HCT116 (cell line): ENCODE results near the gene ARVCF. TPM values are rescaled to one million over a fixed set of nuclear protein-coding genes. Genes with fewer than 3 reads are reported as not detected.

ENCODE experiments used
- ATAC-seq: fragments of 200-7000 bp; cut with Tn5 transposase; 2 replicates; pipeline ENCODE4 v1.9.1; 2020; ENCODE audit warnings: mild to moderate bottlenecking, moderate library complexity
- BruUV-seq: library from RNA; stranded (reverse); fragments of 400-500 nt; replicated peaks from 2 replicates; lab custom pipeline; 2021; lab: Mats Ljungman, UMichigan
- CTCF ChIA-PET: fragments of 300-600 bp; sonication (Branson Sonifier 250); formaldehyde crosslinking; loops from one replicate; lab custom pipeline; 2021; ENCODE audit warnings: antibody characterized with exemption; lab: Charles Lee
- POLR2A ChIA-PET: fragments of 300-600, 350-600 bp; sonication (Branson Sonifier 250); formaldehyde crosslinking; loops from one replicate; lab custom pipeline; 2021; ENCODE audit warnings: antibody characterized with exemption; lab: Charles Lee
- RAD21 ChIA-PET, 2 experiments: fragments of 300-600 bp; sonication (Branson Sonifier 250); formaldehyde crosslinking; loops; one replicate each; lab custom pipeline; 2023; ENCODE audit warnings: low total read pairs in 2 of 2; ENCODE audit not compliant: uncharacterized antibody in 2 of 2, unreplicated experiment in 2 of 2, low non-redundant PET in 1 of 2; lab: Charles Lee
- DNase-seq: peaks from one replicate; pipeline ENCODE4 v3.0.0-alpha.2; 2010; ENCODE audit warnings: low read depth, low spot score
- H2AFZ ChIP-seq: fragments of 200-600 bp; shearing (Covaris generic), sonication (generic); 2 replicates; pipeline ENCODE4 v1.6.1; 2017; ENCODE audit warnings: low read depth, mixed run types, mixed read lengths, antibody characterized with exemption, low read length; ENCODE audit not compliant: poor library complexity, severe bottlenecking
- H3K27ac ChIP-seq: 2 replicates; pipeline ENCODE4 v1.5.1; 2012; ENCODE audit warnings: low read depth, low read length
- H3K27me3 ChIP-seq: fragments of 200-600 bp; sonication (generic); 2 replicates; pipeline ENCODE4 v1.6.1; 2016; ENCODE audit warnings: mixed run types, low read length, mixed read lengths; ENCODE audit not compliant: insufficient read depth
- H3K36me3 ChIP-seq, 2 experiments: fragments of 200-500 bp in 1 of 2; fragments of 200-600 bp in 1 of 2; sonication (Bioruptor generic) in 1 of 2; sonication (generic) in 1 of 2; 2 replicates each; pipeline versions ENCODE4 v1.5.1 to v1.6.1; 2014 to 2016; ENCODE audit warnings: low read length in 2 of 2, inconsistent platforms in 1 of 2, mixed read lengths in 1 of 2, mixed run types in 1 of 2; ENCODE audit not compliant: insufficient read depth in 2 of 2, control insufficient read depth in 1 of 2
- H3K4me1 ChIP-seq, 2 experiments: fragments of 200-600 bp in 1 of 2; sonication (generic) in 1 of 2; 2 replicates each; pipeline versions ENCODE4 v1.5.1 to v1.6.1; 2012 to 2017; ENCODE audit warnings: low read length in 2 of 2, inconsistent platforms in 1 of 2, mild to moderate bottlenecking in 1 of 2, mixed read lengths in 1 of 2, mixed run types in 1 of 2, moderate library complexity in 1 of 2; ENCODE audit not compliant: insufficient read depth in 2 of 2, control insufficient read depth in 1 of 2
- H3K4me2 ChIP-seq: fragments of 200-600 bp; sonication (generic); 2 replicates; pipeline ENCODE4 v1.6.1; 2017; ENCODE audit warnings: mixed run types, low read length, mixed read lengths
- H3K4me3 ChIP-seq, 2 experiments: fragments of 200-600 bp in 1 of 2; sonication (generic) in 1 of 2; replicated peaks in 1 of 2; 2 replicates each; pipeline ENCODE4 v1.5.1; 2011 to 2016; ENCODE audit warnings: low read length in 2 of 2, control low read depth in 1 of 2, low read depth in 1 of 2, mild to moderate bottlenecking in 1 of 2, mixed read lengths in 1 of 2, mixed run types in 1 of 2
- H3K79me2 ChIP-seq: fragments of 200-600 bp; sonication (generic); 2 replicates; pipeline ENCODE4 v1.6.1; 2017; ENCODE audit warnings: mild to moderate bottlenecking, mixed run types, low read length, moderate library complexity, mixed read lengths; ENCODE audit not compliant: insufficient read depth
- H3K9ac ChIP-seq: fragments of 200-600 bp; sonication (generic); 2 replicates; pipeline ENCODE4 v1.6.1; 2016; ENCODE audit warnings: low read length, mixed read lengths
- H3K9me2 ChIP-seq: fragments of 200-600 bp; sonication (generic), shearing (Covaris generic); 2 replicates; pipeline ENCODE4 v1.6.1; 2017; ENCODE audit warnings: mixed run types, mild to moderate bottlenecking, moderate library complexity; ENCODE audit not compliant: insufficient read depth
- H3K9me3 ChIP-seq, 2 experiments: fragments of 200-500 bp in 1 of 2; fragments of 200-600 bp in 1 of 2; sonication (Bioruptor generic) in 1 of 2; sonication (generic) in 1 of 2; 2 replicates each; pipeline ENCODE4 v1.6.1; 2014 to 2017; ENCODE audit warnings: low read length in 2 of 2, mixed read lengths in 2 of 2, inconsistent platforms in 1 of 2, low read depth in 1 of 2, mild to moderate bottlenecking in 1 of 2, mixed run types in 1 of 2, moderate library complexity in 1 of 2; ENCODE audit not compliant: control insufficient read depth in 1 of 2, insufficient read depth in 1 of 2
- H4K20me1 ChIP-seq: fragments of 200-600 bp; sonication (generic), shearing (Covaris generic); 2 replicates; pipeline ENCODE4 v1.6.1; 2017; ENCODE audit warnings: mixed run types, mild to moderate bottlenecking, moderate library complexity; ENCODE audit not compliant: insufficient read depth
- EZH2phosphoT487 ChIP-seq: fragments of 200-600 bp; IDR thresholded peaks from 2 replicates; pipeline ENCODE4 v1.6.1; 2018; ENCODE audit warnings: antibody characterized with exemption, borderline replicate concordance
- POLR2AphosphoS5 ChIP-seq: IDR thresholded peaks from 2 replicates; pipeline ENCODE4 v1.6.1; 2011; ENCODE audit warnings: mild to moderate bottlenecking, low read depth, low read length, moderate library complexity
- RAD21 ChIP-seq: IDR thresholded peaks from 2 replicates; pipeline ENCODE4 v1.6.1; 2012; ENCODE audit warnings: low read depth, mild to moderate bottlenecking
- intact Hi-C: fragments of 100-400 bp; cut with micrococcal nuclease; formaldehyde crosslinking; loops from 2 replicates; pipeline ENCODE4 v1.10.0; 2022
- total RNA-seq: library from RNA; stranded (reverse); gene quantifications from one replicate; pipeline ENCODE4 v1.2.1, GENCODE V29; 2021; ENCODE audit not compliant: unreplicated experiment
- TF ChIP-seq, protein P1 (sequence below), 3 experiments: fragments of 200-600 bp in 1 of 3; sonication (generic) in 1 of 3; IDR thresholded peaks in 2 of 3; conservative IDR thresholded peaks in 1 of 3; 2 replicates each; pipeline ENCODE4 v1.5.1; 2012 to 2017; ENCODE audit warnings: low read depth in 2 of 3, low read length in 2 of 3, antibody characterized with exemption in 1 of 3, borderline replicate concordance in 1 of 3, control low read depth in 1 of 3, mild to moderate bottlenecking in 1 of 3, mixed read lengths in 1 of 3, mixed run types in 1 of 3, moderate library complexity in 1 of 3; ENCODE audit not compliant: insufficient read depth in 1 of 3

The ARVCF gene
- total RNA-seq, 1 experiment from 2014 or later: 42.8 TPM

DNA sequence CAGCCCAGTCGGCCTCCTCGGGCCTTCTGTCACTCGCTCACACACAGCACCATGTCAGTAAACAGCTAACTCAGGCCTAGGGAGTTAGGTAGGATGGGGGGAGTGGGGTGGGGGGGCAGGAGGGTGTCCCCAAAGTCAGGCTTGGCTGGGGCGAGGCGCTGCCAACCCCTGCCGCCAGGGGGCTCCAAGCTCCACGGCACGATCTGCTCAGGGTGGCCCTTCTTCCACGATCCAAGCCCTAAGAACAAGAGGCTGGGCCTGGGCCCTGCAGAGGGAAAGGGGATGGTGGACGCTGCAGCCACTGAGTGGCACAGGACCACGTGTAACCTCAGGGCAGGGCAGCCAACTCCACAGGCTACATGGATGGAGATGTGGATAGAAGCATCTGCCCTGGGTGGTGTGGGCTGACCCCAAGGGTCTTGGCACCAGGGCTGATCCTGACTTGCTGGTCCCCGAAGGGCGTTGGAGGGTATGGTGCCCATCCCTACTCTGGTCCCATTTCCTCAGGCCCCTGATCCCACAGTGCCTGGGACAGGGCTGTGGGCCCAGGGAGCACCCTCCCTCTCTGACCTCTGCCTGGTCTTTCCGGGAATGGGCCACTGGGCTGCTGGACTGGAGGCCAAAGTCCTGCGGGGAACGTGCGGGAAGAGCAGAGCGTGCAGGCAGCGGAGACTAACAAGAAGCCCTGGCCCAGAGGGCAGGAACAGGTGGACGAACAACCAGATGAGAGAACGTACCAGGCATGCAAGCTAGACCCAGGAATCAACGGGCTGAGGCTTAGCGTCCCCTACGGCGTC, 45.9 kb downstream of the ARVCF start:
- Histone ChIP-seq H2AFZ (no peak overlapping the region), H3K9ac (no peak overlapping the region), H3K27me3 (no peaks in the 10 kb centered on the region), H4K20me1 (no peaks in the 10 kb centered on the region), H3K36me3 (peaks cover 12 to 19% of the 10 kb centered on the region in 2 experiments; a peak in 3 of 4 replicates), H3K27ac (no peak overlapping the region; the same call in 1 of the 2 replicates), H3K4me2 (no peak overlapping the region), H3K9me2 (no peaks in the 10 kb centered on the region), H3K9me3 (no peaks in the 10 kb centered on the region), H3K79me2 (no peaks in the 10 kb centered on the region), H3K4me1 (peaks cover 10 to 25% of the 10 kb centered on the region in 2 experiments), H3K4me3 (no peak overlapping the region)
- TF ChIP-seq, protein P1, sequence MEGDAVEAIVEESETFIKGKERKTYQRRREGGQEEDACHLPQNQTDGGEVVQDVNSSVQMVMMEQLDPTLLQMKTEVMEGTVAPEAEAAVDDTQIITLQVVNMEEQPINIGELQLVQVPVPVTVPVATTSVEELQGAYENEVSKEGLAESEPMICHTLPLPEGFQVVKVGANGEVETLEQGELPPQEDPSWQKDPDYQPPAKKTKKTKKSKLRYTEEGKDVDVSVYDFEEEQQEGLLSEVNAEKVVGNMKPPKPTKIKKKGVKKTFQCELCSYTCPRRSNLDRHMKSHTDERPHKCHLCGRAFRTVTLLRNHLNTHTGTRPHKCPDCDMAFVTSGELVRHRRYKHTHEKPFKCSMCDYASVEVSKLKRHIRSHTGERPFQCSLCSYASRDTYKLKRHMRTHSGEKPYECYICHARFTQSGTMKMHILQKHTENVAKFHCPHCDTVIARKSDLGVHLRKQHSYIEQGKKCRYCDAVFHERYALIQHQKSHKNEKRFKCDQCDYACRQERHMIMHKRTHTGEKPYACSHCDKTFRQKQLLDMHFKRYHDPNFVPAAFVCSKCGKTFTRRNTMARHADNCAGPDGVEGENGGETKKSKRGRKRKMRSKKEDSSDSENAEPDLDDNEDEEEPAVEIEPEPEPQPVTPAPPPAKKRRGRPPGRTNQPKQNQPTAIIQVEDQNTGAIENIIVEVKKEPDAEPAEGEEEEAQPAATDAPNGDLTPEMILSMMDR (IDR thresholded peaks at IDR 0.05 in 2 of 3, conservative IDR thresholded peaks at IDR 0.05 in 1 of 3; ENCODE audit: borderline replicate concordance in 1 of 3, insufficient read depth in 1 of 3, low read depth in 2 of 3, low read length in 2 of 3): peak; percentile 56 to 96 (median 94); a peak in 5 of 6 replicates
- TF ChIP-seq EZH2phosphoT487: no peak
- 0 out of 2 replicates have a peak, but pooled peaks have one; percentile 0 for TF ChIP-seq POLR2AphosphoS5
- peak; percentile 89 for TF ChIP-seq RAD21
- intact Hi-C loops: loop anchor here (1.0 to 5.0 kb wide), 2 partner anchors 42 to 58 kb away; no protein-coding TSS in a partner anchor
- DNase-seq (no peak), ATAC-seq (peak; percentile 68)
- ChIA-PET POLR2A (interaction anchor here (0.8 kb wide), 1 partner anchor 8 kb away, joined by 3 read pairs; no protein-coding TSS in a partner anchor), RAD21 (no interaction called here), CTCF (interaction anchor here (1.1 to 1.2 kb wide), 3 partner anchors 14 to 158 kb away, joined by 3 to 7 read pairs (median 3); no protein-coding TSS in a partner anchor)
- BruUV-seq: no TSS peak
